HepG2 (cell line): ENCODE data around the gene RTEL1. TPM values are rescaled to one million over a fixed set of nuclear protein-coding genes. Genes with fewer than 3 reads are reported as not detected.

Source experiments
- ATRX ChIP-seq: sonication (generic); formaldehyde crosslinking; IDR thresholded peaks from 2 replicates; pipeline ENCODE4 v1.4.0; 2020; ENCODE audit warnings: missing genetic modification reagents, borderline replicate concordance
- HMGXB3 ChIP-seq: sonication (generic); formaldehyde crosslinking; IDR thresholded peaks from 2 replicates; pipeline ENCODE4 v1.4.0; 2020; ENCODE audit warnings: missing genetic modification reagents, borderline replicate concordance
- PHB2 ChIP-seq: fragments of 450-650 bp; IDR thresholded peaks from 2 replicates; pipeline ENCODE4 v1.6.1; 2018; ENCODE audit not compliant: partially characterized antibody
- SOX13 ChIP-seq, 3 experiments: fragments of 450-650 bp in 1 of 3; sonication (generic) in 1 of 3; formaldehyde crosslinking in 1 of 3; IDR thresholded peaks in 2 of 3; conservative IDR thresholded peaks in 1 of 3; 2 replicates each; pipeline versions ENCODE4 v1.5.0 to v1.6.1; 2016 to 2020; ENCODE audit warnings: antibody characterized with exemption in 1 of 3, mild to moderate bottlenecking in 1 of 3, missing compliant biosample characterization in 1 of 3, missing genetic modification reagents in 1 of 3, moderate library complexity in 1 of 3
- SRF ChIP-seq: IDR thresholded peaks from 2 replicates; pipeline ENCODE4 v1.6.1; 2011; ENCODE audit warnings: mild to moderate bottlenecking, low read depth, low read length, moderate library complexity
- ZNF276 ChIP-seq: sonication (generic); formaldehyde crosslinking; IDR thresholded peaks from 2 replicates; pipeline ENCODE4 v1.4.0; 2020; ENCODE audit warnings: mild to moderate bottlenecking, low read depth, missing genetic modification reagents
- ZNF329 ChIP-seq: sonication (generic); formaldehyde crosslinking; IDR thresholded peaks from 2 replicates; pipeline ENCODE4 v1.9.0; 2021; ENCODE audit warnings: low read depth, mild to moderate bottlenecking, missing genetic modification reagents
- ZNF704 ChIP-seq: sonication (generic); formaldehyde crosslinking; IDR thresholded peaks from 2 replicates; pipeline ENCODE4 v1.8.1; 2023; ENCODE audit warnings: mild to moderate bottlenecking, inconsistent platforms, moderate library complexity, missing genetic modification reagents, borderline replicate concordance
- polyA plus RNA-seq, 8 experiments: library from polyadenylated mRNA; depleted of rRNA in 3 of 8; stranded (reverse) in 7 of 8; unstranded in 1 of 8; fragments of >200 nt; fragmentation: Illumina TruSeq in 4 of 8; extraction: Trizol in 4 of 8; gene quantifications; 2 replicates each; pipeline versions ENCODE4 v1.2.1 to v1.2.3, GENCODE V29; 2011 to 2016; ENCODE audit warnings: low read depth in 4 of 8, missing spikeins in 1 of 8, mixed read lengths in 1 of 8; ENCODE audit not compliant: insufficient read depth in 1 of 8
- total RNA-seq, 5 experiments: library from RNA; depleted of rRNA; stranded (reverse); fragments of >200 nt; fragmentation: Illumina TruSeq; extraction: Trizol; gene quantifications; 2 replicates each; pipeline ENCODE4 v1.2.3, GENCODE V29; 2016; ENCODE audit warnings: low read depth in 1 of 5
- TF ChIP-seq, protein P1 (sequence below): sonication (generic); formaldehyde crosslinking; IDR thresholded peaks from 2 replicates; pipeline ENCODE4 v1.4.0; 2020; ENCODE audit warnings: missing genetic modification reagents
- TF ChIP-seq, protein P2 (sequence below): sonication (generic); formaldehyde crosslinking; IDR thresholded peaks from 2 replicates; pipeline ENCODE4 v1.8.1; 2023; ENCODE audit warnings: mild to moderate bottlenecking, missing genetic modification reagents
- TF ChIP-seq, protein P3 (sequence below): sonication (generic); formaldehyde crosslinking; IDR thresholded peaks from 2 replicates; pipeline ENCODE4 v1.5.0; 2020; ENCODE audit warnings: missing genetic modification reagents

Gene RTEL1
- total and polyA plus RNA-seq, 2 of the 13 experiments (the other 11 are each of a cell fraction or from before 2014, with no cell fraction given) = 21.8 to 36.4 TPM

- TF ChIP-seq ZNF704 (CRISPR knock-in tag) (peak; percentile 80), PHB2 (no peak), HMGXB3 (peak; percentile 96), ATRX (no peak), ZNF276 (CRISPR knock-in tag) (peak; percentile 74), ZNF329 (CRISPR knock-in tag) (peak; percentile 54; the same call in 1 of the 2 replicates), SRF (peak; percentile 87), SOX13 (IDR thresholded peaks at IDR 0.05) (0 out of 2 replicates have a peak, but pooled peaks have one; percentile 31), SOX13 (CRISPR knock-in tag; conservative IDR thresholded peaks at IDR 0.05 in 1 of 2, IDR thresholded peaks at IDR 0.05 in 1 of 2) (0 out of 4 replicates have a peak, but pooled peaks have one; percentile 48 to 74)
- TF ChIP-seq, protein P1, sequence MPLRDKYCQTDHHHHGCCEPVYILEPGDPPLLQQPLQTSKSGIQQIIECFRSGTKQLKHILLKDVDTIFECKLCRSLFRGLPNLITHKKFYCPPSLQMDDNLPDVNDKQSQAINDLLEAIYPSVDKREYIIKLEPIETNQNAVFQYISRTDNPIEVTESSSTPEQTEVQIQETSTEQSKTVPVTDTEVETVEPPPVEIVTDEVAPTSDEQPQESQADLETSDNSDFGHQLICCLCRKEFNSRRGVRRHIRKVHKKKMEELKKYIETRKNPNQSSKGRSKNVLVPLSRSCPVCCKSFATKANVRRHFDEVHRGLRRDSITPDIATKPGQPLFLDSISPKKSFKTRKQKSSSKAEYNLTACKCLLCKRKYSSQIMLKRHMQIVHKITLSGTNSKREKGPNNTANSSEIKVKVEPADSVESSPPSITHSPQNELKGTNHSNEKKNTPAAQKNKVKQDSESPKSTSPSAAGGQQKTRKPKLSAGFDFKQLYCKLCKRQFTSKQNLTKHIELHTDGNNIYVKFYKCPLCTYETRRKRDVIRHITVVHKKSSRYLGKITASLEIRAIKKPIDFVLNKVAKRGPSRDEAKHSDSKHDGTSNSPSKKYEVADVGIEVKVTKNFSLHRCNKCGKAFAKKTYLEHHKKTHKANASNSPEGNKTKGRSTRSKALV (CRISPR knock-in tag) = peak; percentile 95
- TF ChIP-seq, protein P2, sequence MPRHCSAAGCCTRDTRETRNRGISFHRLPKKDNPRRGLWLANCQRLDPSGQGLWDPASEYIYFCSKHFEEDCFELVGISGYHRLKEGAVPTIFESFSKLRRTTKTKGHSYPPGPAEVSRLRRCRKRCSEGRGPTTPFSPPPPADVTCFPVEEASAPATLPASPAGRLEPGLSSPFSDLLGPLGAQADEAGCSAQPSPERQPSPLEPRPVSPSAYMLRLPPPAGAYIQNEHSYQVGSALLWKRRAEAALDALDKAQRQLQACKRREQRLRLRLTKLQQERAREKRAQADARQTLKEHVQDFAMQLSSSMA (CRISPR knock-in tag) = no peak
- TF ChIP-seq, protein P3, sequence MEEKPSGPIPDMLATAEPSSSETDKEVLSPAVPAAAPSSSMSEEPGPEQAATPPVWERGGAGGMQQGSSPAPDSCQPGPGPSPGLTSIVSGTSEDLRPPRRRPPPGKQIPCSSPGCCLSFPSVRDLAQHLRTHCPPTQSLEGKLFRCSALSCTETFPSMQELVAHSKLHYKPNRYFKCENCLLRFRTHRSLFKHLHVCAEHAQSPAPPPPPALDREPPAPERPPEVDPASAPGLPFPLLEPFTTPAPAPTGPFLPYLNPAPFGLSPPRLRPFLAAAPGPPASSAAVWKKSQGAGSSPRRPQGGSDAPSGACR = peak; percentile 98
These were observed at the start of gene RTEL1 (continued) for GRCh38 chr20:63657937-63658748.
